Measurements from ENCODE around the gene LPCAT1. TPM values are rescaled to one million over a fixed set of nuclear protein-coding genes. Genes with fewer than 3 reads are reported as not detected.

LPCAT1 gene
- total RNA-seq, 1 donor from 2014 or later = 475 TPM

DNA sequence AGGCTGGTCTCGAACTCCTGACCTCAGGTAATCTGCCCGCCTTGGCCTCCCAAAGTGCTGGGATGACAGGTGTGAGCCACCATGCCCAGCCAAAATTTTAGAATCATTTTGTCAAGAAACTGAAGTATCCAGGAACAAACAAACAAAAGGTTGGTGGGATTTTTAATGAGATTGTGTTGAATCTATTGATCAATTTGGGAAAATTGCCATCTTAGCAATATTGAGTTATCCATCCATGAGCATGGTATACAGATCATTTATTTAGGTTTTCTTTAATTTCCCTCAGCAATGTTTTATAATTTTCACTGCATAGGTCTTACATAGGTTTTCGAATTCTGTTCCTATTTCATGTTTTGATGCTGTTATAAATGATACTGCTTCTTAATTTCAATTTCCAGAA is 5.7 kb upstream of the LPCAT1 start:
- TF ChIP-seq, protein P1, sequence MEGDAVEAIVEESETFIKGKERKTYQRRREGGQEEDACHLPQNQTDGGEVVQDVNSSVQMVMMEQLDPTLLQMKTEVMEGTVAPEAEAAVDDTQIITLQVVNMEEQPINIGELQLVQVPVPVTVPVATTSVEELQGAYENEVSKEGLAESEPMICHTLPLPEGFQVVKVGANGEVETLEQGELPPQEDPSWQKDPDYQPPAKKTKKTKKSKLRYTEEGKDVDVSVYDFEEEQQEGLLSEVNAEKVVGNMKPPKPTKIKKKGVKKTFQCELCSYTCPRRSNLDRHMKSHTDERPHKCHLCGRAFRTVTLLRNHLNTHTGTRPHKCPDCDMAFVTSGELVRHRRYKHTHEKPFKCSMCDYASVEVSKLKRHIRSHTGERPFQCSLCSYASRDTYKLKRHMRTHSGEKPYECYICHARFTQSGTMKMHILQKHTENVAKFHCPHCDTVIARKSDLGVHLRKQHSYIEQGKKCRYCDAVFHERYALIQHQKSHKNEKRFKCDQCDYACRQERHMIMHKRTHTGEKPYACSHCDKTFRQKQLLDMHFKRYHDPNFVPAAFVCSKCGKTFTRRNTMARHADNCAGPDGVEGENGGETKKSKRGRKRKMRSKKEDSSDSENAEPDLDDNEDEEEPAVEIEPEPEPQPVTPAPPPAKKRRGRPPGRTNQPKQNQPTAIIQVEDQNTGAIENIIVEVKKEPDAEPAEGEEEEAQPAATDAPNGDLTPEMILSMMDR (IDR thresholded peaks at IDR 0.05) = no peak
- Histone ChIP-seq H3K36me3 (no peaks in the 10 kb centered on the region), H3K9me3 (no peaks in the 10 kb centered on the region), H3K4me1 (no peaks in the 10 kb centered on the region), H3K4me3 (no peak overlapping the region), H3K27me3 (ENCODE audit: low read depth) (no peaks in the 10 kb centered on the region), H3K27ac (no peak overlapping the region)
- intact Hi-C loops (cut with DNase I) = no loop called here
- no peak for DNase-seq
- no peak for ATAC-seq

DNA sequence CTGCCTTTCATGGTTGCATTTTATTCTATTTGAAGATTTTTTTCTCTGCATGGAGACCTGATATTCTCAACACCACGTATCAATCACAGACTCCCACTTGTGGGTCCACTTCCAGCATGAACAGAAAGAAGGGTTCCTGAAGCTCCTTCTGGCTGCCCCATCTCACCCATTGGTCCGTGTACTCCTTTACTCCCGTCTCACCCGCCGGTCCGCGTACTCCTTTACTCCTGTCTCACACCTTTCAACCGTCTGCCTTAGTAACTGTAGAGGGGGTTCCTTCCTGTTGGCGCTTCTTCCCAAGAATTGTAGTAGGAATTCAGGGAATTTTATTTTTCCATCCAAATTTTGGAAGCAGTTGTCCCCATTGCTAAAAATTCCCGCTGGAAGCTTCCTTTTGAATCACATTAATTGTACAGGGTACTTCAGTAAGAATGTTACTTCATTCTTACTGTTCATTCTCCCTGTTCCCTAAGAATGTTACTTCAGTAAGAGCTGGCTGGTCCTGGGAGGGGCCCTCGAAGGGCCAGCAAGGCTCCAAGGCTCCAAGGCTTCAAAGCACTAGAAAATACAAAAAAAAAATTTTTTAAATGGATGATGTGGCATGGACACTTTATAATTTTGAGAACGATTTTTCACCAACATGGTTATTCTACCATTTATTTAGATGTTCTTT is 3.9 kb upstream of the LPCAT1 start:
- TF ChIP-seq, protein P1 (IDR thresholded peaks at IDR 0.05) = no peak
- Histone ChIP-seq H3K27me3 (ENCODE audit: low read depth) (no peaks in the 10 kb centered on the region), H3K9me3 (no peaks in the 10 kb centered on the region), H3K27ac (no peak overlapping the region), H3K4me3 (no peak overlapping the region), H3K4me1 (peaks cover 2% of the 10 kb centered on the region), H3K36me3 (no peaks in the 10 kb centered on the region)
- no peak for ATAC-seq
- intact Hi-C loops (cut with DNase I) = no loop called here
- DNase-seq = no peak

DNA sequence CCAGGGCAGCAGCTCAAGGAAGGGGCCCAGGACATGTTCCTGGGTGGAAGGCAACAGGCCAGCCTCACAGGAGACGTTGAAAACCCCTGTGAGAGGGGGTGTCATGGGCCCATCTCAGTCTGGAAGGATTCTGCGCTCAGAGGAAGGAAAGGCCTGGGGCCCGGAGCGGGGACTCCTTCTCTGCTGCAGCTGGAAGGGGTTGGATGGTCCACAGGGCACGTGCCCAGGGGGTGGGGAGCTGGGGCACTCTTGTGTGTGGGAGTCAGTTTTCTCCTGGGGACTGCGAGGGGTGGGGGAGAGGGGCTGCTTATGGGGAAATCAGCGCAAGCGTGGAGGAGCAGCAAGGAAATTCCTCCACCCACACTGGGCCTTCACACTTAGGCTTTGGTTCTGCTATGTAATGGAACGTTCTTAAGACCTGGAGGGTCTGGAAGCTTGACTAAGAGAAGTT is 2.9 kb upstream of the LPCAT1 start:
- Histone ChIP-seq H3K9me3 (no peaks in the 10 kb centered on the region), H3K4me3 (no peak overlapping the region), H3K36me3 (peaks cover 2% of the 10 kb centered on the region), H3K27me3 (ENCODE audit: low read depth) (no peaks in the 10 kb centered on the region), H3K27ac (no peak overlapping the region), H3K4me1 (peaks cover 12% of the 10 kb centered on the region)
- intact Hi-C loops (cut with DNase I) = no loop called here
- DNase-seq (peak; percentile 32), ATAC-seq (no peak)
- TF ChIP-seq, protein P1 (IDR thresholded peaks at IDR 0.05) = no peak

DNA sequence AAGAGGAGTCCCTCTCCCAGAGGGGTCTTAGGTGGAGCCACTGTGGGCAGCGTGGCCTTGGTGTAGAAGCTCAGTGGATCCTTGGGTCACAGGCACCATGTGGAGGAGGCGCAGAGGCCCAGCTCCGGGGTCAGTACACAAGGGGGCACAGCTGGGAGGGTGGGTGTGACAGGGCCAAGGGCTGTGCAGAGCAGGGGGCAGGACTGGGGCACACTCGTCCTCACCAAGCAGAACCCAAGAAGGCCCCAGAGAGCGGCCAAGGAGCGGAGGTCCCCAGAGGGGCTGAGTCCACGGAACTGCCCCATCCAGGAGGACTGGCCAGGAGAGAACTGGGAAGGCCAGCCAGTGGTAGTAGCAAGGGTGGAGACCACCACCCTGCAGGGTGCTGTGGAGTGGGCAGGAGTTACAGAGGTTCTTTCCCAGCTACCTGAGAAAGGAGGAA is 2.5 kb upstream of the LPCAT1 start:
- no peaks in the 10 kb centered on the region for H3K27me3 ChIP-seq (ENCODE audit: low read depth)
- no peak overlapping the region for H3K27ac ChIP-seq
- DNase-seq (peak; percentile 35), ATAC-seq (no peak)
- no peak overlapping the region for H3K4me3 ChIP-seq
- no peaks in the 10 kb centered on the region for H3K9me3 ChIP-seq
- peaks cover 6% of the 10 kb centered on the region for H3K36me3 ChIP-seq
- intact Hi-C loops (cut with DNase I) = no loop called here
- H3K4me1 ChIP-seq = peaks cover 14% of the 10 kb centered on the region
- TF ChIP-seq, protein P1 (IDR thresholded peaks at IDR 0.05) = no peak

DNA sequence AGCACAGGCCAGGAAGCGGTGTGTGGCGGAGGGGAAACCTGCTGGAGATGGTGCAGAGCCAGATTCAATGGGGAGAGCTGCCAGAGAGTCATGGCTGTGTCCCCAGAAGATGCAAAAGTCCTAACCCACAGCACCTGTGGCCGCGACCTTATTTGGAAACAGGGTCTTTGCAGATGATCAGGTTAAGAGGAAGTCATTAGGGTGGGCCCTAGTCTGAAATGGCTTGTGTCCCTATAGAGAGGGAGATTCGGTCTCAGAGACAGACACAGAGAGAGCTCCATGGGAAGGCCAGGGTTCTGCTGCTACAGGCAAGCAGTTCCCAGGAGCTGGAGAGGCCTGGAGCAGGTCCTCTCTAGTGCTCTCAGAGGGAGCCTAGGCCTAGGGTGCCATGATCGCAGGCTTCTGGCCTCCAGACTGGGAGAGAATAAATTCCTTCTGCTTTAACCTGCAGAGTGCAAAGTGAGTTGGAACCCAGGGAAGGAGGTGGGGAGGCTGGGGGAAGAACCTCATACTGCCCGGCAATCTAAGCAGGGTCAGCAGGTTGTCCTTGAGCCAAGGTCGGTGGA is 1.9 kb upstream of the LPCAT1 start:
- no peaks in the 10 kb centered on the region for H3K27me3 ChIP-seq (ENCODE audit: low read depth)
- no peaks in the 10 kb centered on the region for H3K9me3 ChIP-seq
- DNase-seq (peak; percentile 20), ATAC-seq (no peak)
- no peak overlapping the region for H3K27ac ChIP-seq
- intact Hi-C loops (cut with DNase I) = no loop called here
- TF ChIP-seq, protein P1 (IDR thresholded peaks at IDR 0.05) = no peak
- peaks cover 14% of the 10 kb centered on the region for H3K4me1 ChIP-seq
- no peak overlapping the region for H3K4me3 ChIP-seq
- H3K36me3 ChIP-seq = peaks cover 11% of the 10 kb centered on the region

All from lower lobe of right lung (tissue), 2 donors.